GM12801 (cell line): ENCODE results near the gene PLET1.

Experiments
- TF ChIP-seq, protein P1 (sequence below): IDR thresholded peaks from one replicate; pipeline ENCODE4 v1.5.1; 2011; ENCODE audit warnings: control low read depth; ENCODE audit not compliant: insufficient read length; ENCODE audit errors: extremely low read depth

PLET1 gene

DNA sequence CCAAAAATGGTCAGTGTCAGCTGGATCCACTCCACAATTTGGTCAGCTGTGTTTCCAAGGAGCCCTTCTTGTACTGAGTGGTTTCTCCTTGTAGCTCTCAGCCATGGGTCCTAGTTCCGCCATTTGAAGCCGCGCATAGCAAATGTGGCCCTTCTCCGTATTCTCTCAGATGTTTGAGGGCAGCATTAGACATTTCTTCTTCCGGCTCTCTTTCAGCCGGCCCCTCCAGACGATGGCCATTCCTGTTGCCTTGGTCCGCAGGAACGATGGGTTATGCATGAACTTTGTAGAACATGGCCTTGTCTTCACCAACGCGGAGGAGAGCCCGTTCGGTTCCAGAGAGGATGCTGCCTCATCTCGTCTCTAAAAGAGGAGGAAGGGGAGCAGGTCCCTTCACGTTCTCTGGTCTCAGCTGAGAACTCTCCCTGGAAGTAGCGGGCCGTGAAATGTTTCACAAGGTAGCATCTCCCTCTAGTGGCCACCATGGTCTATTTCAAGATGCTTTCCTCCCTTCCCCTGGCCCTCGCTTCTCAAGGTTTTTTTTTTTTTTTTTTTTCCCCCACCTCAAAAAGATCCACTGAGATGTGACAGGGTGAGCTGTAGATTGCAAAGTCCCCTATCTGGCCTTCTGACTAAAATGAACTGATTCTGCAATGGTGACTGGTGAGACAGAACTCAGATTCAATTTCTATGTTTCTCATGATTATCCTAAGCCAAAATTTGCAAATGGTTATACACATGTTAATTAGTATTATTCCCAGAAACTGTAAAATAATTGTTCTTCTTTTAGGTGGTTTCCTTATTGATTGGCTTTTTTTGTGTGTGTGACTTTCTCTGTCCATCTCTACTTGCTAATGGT is 19.8 kb upstream of the PLET1 start:
- TF ChIP-seq, protein P1, sequence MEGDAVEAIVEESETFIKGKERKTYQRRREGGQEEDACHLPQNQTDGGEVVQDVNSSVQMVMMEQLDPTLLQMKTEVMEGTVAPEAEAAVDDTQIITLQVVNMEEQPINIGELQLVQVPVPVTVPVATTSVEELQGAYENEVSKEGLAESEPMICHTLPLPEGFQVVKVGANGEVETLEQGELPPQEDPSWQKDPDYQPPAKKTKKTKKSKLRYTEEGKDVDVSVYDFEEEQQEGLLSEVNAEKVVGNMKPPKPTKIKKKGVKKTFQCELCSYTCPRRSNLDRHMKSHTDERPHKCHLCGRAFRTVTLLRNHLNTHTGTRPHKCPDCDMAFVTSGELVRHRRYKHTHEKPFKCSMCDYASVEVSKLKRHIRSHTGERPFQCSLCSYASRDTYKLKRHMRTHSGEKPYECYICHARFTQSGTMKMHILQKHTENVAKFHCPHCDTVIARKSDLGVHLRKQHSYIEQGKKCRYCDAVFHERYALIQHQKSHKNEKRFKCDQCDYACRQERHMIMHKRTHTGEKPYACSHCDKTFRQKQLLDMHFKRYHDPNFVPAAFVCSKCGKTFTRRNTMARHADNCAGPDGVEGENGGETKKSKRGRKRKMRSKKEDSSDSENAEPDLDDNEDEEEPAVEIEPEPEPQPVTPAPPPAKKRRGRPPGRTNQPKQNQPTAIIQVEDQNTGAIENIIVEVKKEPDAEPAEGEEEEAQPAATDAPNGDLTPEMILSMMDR = no peak

- TF ChIP-seq, protein P1 = no peak
Measured at GRCh38 chr11:112279901-112280267, 19.2 kb upstream of the PLET1 start.

DNA sequence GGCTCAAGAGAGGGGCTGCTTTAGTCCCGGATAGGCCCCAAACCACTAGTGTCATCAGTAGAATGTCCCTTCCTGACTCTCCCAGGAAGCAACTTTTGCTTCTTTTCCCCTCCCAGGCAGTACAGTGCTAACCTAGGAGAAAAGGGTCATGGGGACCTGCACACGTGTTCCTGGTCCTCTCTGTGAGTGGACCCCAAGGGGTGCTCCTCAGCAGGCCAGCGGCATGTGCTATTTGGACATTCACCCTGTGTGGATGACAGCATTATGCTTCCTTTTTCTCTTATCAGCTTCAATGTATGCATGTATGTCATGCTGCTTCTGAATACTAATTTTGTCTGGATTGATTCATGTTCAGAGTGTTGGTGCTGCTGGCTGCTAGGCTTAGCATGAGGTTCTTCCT is 18.1 kb upstream of the PLET1 start:
- TF ChIP-seq, protein P1 = no peak

GRCh38 chr11:112277941-112278340 is 17.3 kb upstream of the PLET1 start:
- TF ChIP-seq, protein P1 = no peak

GRCh38 chr11:112277029-112277428 is 16.4 kb upstream of the PLET1 start:
- TF ChIP-seq, protein P1 = no peak

DNA sequence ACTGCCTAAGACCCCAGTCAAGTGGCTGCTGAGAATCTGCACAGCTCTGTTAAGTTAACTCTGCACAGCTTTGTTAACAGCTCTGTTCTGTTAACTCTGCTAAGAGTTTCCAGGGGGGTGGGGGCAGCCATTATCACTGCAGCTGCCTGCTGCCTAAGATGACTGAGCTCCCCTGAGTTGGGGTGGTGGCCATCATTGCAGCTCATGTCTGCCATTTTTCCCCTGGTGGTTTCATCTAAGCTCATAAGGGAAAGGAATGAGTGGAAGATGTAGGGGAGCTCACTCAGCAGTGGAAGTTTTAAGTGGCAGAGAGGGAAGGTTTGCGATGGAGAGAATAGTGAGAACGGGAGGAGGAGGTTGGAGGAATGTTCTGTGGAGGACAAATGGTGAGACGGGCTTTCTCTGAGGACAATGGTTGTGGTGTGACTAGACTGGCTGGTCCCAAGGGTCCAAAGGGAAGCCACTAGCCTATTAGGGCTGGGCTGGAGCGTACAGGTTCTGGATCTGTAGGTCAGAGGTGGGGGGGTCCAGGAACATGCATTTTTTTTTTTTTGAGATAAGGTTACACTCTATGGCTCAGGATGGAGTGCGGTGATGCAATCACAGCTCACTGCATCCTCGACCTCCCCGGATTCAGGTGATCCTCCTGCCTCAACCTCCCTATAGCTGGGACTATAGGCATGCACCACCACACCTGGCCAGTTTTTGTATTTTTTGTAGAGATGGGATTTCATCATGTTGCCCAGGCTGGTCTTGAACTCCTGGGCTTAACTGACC is 13.5 kb upstream of the PLET1 start:
- TF ChIP-seq, protein P1 = no peak

GRCh38 chr11:112273066-112273465 is 12.4 kb upstream of the PLET1 start:
- TF ChIP-seq, protein P1 = no peak
